DND-41 (cell line): ENCODE results near the gene ESYT2.
A peak's percentile ranks its signal among the peaks of the same experiment; 100 is the strongest.

Experiments used
- ATAC-seq: fragments of 200-7000 bp; cut with Tn5 transposase; 3 replicates; pipeline ENCODE4 v1.9.1; 2021; ENCODE audit warnings: low read depth; ENCODE audit not compliant: insufficient read depth
- DNase-seq: peaks from one replicate; pipeline ENCODE4 v3.0.0-alpha.2; 2020
- H2AFZ ChIP-seq: 2 replicates; pipeline ENCODE4 v1.6.0; 2012; ENCODE audit warnings: low read depth, low read length
- H3K27ac ChIP-seq: 2 replicates; pipeline ENCODE4 v1.5.1; 2012; ENCODE audit warnings: low read length, inconsistent platforms
- H3K27me3 ChIP-seq: fragments of 200-600 bp; sonication (generic); 2 replicates; pipeline ENCODE4 v1.6.0; 2012; ENCODE audit warnings: low read length, mild to moderate bottlenecking, inconsistent platforms; ENCODE audit not compliant: insufficient read depth, poor library complexity
- H3K36me3 ChIP-seq: 2 replicates; pipeline ENCODE4 v1.5.1; 2012; ENCODE audit warnings: low read length, inconsistent platforms; ENCODE audit not compliant: insufficient read depth
- H3K4me1 ChIP-seq: 2 replicates; pipeline ENCODE4 v1.5.1; 2012; ENCODE audit warnings: mild to moderate bottlenecking, low read length; ENCODE audit not compliant: insufficient read depth
- H3K4me2 ChIP-seq: 2 replicates; pipeline ENCODE4 v1.6.0; 2012; ENCODE audit warnings: mild to moderate bottlenecking, moderate library complexity, low read length, inconsistent platforms; ENCODE audit not compliant: insufficient read depth
- H3K4me3 ChIP-seq, 2 experiments: fragments of 200-600 bp in 1 of 2; shearing (Covaris generic) in 1 of 2; 2 replicates each; pipeline ENCODE4 v1.5.1; 2012 to 2016; ENCODE audit warnings: inconsistent platforms in 2 of 2, low read length in 2 of 2, mild to moderate bottlenecking in 2 of 2, low read depth in 1 of 2, moderate library complexity in 1 of 2
- H3K79me2 ChIP-seq: 2 replicates; pipeline ENCODE4 v1.6.0; 2012; ENCODE audit warnings: low read length, inconsistent platforms; ENCODE audit not compliant: insufficient read depth
- H3K9ac ChIP-seq: 2 replicates; pipeline ENCODE4 v1.6.0; 2012; ENCODE audit warnings: low read depth, mild to moderate bottlenecking, inconsistent platforms, low read length, moderate library complexity
- H3K9me3 ChIP-seq: 2 replicates; pipeline ENCODE4 v1.5.1; 2012; ENCODE audit warnings: low read length, moderate library complexity, mild to moderate bottlenecking, inconsistent platforms; ENCODE audit not compliant: insufficient read depth, severe bottlenecking
- H4K20me1 ChIP-seq: 2 replicates; pipeline ENCODE4 v1.6.0; 2012; ENCODE audit warnings: low read length; ENCODE audit not compliant: insufficient read depth
- CTCF ChIP-seq: IDR thresholded peaks from 2 replicates; pipeline ENCODE4 v1.5.1; 2012; ENCODE audit warnings: borderline replicate concordance, low read length, moderate library complexity, mild to moderate bottlenecking; ENCODE audit not compliant: poor library complexity, severe bottlenecking; ENCODE audit errors: extremely low read depth
- EZH2 ChIP-seq: IDR thresholded peaks from 3 replicates; pipeline ENCODE4 v1.6.1; 2012; ENCODE audit warnings: borderline replicate concordance, low read depth, mild to moderate bottlenecking, moderate library complexity, low read length, inconsistent platforms; ENCODE audit not compliant: severe bottlenecking

Gene ESYT2

GRCh38 chr7:158781217-158781973, 47.9 kb downstream of the ESYT2 start:
- Histone ChIP-seq H3K4me1 (peaks cover 10% of the 10 kb centered on the region; the same call in 1 of the 2 replicates), H2AFZ (no peak overlapping the region), H4K20me1 (peaks cover 10% of the 10 kb centered on the region), H3K27ac (no peak overlapping the region), H3K4me2 (no peak overlapping the region), H3K79me2 (peaks cover 12% of the 10 kb centered on the region), H3K27me3 (no peaks in the 10 kb centered on the region), H3K9ac (no peak overlapping the region), H3K4me3 (no peak overlapping the region), H3K36me3 (peaks cover 90% of the 10 kb centered on the region), H3K9me3 (no peaks in the 10 kb centered on the region)
- no peak for ATAC-seq
- no peak for TF ChIP-seq CTCF
- TF ChIP-seq EZH2, result no peak
- DNase-seq, result no peak

- TF ChIP-seq CTCF, result no peak
- TF ChIP-seq EZH2, result no peak
- H3K4me2 ChIP-seq, result no peak overlapping the region
- peaks cover 97% of the 10 kb centered on the region for H3K36me3 ChIP-seq
- peak overlapping the region; percentile 21; the same call in 1 of the 2 replicates for H3K27ac ChIP-seq
- no peaks in the 10 kb centered on the region for H3K27me3 ChIP-seq
- peaks cover 10% of the 10 kb centered on the region; the same call in 1 of the 2 replicates for H3K4me1 ChIP-seq
- no peak overlapping the region for H2AFZ ChIP-seq
- H3K79me2 ChIP-seq, result peaks cover 12% of the 10 kb centered on the region
- no peaks in the 10 kb centered on the region for H3K9me3 ChIP-seq
- DNase-seq (no peak), ATAC-seq (peak; percentile 60; the same call in 2 of the 3 replicates)
- no peak overlapping the region for H3K9ac ChIP-seq
- H3K4me3 ChIP-seq, result no peak overlapping the region
- peaks cover 10% of the 10 kb centered on the region for H4K20me1 ChIP-seq
Observed at GRCh38 chr7:158779061-158780000, 50.0 kb downstream of the ESYT2 start.

GRCh38 chr7:158778471-158778870, 50.8 kb downstream of the ESYT2 start:
- H3K4me3 ChIP-seq, result no peak overlapping the region
- H3K9ac ChIP-seq, result no peak overlapping the region
- TF ChIP-seq EZH2 (no peak), CTCF (no peak)
- H3K4me1 ChIP-seq, result peaks cover 10% of the 10 kb centered on the region; the same call in 1 of the 2 replicates
- no peak overlapping the region for H2AFZ ChIP-seq
- DNase-seq, result no peak
- peaks cover 95% of the 10 kb centered on the region for H3K36me3 ChIP-seq
- H4K20me1 ChIP-seq, result peaks cover 10% of the 10 kb centered on the region
- peaks cover 12% of the 10 kb centered on the region for H3K79me2 ChIP-seq
- no peaks in the 10 kb centered on the region for H3K27me3 ChIP-seq
- no peaks in the 10 kb centered on the region for H3K9me3 ChIP-seq
- no peak overlapping the region for H3K4me2 ChIP-seq
- no peak overlapping the region for H3K27ac ChIP-seq
- no peak for ATAC-seq
